WTC11 (cell line): Measurements from ENCODE around the gene TNS3. TPM values are rescaled to one million over a fixed set of nuclear protein-coding genes. Genes with fewer than 3 reads are reported as not detected.

Source experiments
- ATAC-seq: fragments of 200-7000 bp; cut with Tn5 transposase; 2 replicates; pipeline ENCODE4 v1.10.0; 2021; ENCODE audit warnings: mild to moderate bottlenecking, moderate library complexity
- CTCF ChIA-PET: fragments of 300-600 bp; sonication (Branson Sonifier 250); formaldehyde crosslinking; loops from one replicate; lab custom pipeline; 2021; ENCODE audit warnings: antibody characterized with exemption; lab: Charles Lee
- POLR2A ChIA-PET: fragments of 350-600 bp; sonication (Branson Sonifier 250); formaldehyde crosslinking; loops from one replicate; lab custom pipeline; 2021; ENCODE audit warnings: antibody characterized with exemption; lab: Charles Lee
- DNase-seq: peaks from one replicate; pipeline ENCODE4 v3.0.0; 2021; ENCODE audit warnings: low spot score
- H3K27ac Mint-ChIP-seq: 2 replicates; pipeline ENCODE4 v1.8.0; 2021; ENCODE audit warnings: mixed read lengths
- H3K27me3 Mint-ChIP-seq: 2 replicates; pipeline ENCODE4 v1.8.0; 2021; ENCODE audit warnings: low read depth, mild to moderate bottlenecking, moderate library complexity, mixed read lengths
- H3K36me3 Mint-ChIP-seq: 2 replicates; pipeline ENCODE4 v1.8.0; 2021; ENCODE audit warnings: mixed read lengths
- H3K4me1 Mint-ChIP-seq: 2 replicates; pipeline ENCODE4 v1.8.0; 2022; ENCODE audit warnings: mixed read lengths
- H3K4me3 Mint-ChIP-seq: 2 replicates; pipeline ENCODE4 v1.8.0; 2021; ENCODE audit warnings: mild to moderate bottlenecking, moderate library complexity, mixed read lengths
- H3K9me3 Mint-ChIP-seq: 2 replicates; pipeline ENCODE4 v1.8.0; 2021; ENCODE audit warnings: mixed read lengths
- ATF2 ChIP-seq: sonication (generic); formaldehyde crosslinking; IDR thresholded peaks from 2 replicates; pipeline ENCODE4 v1.8.1; 2022; ENCODE audit warnings: low read depth, missing genetic modification reagents, borderline replicate concordance
- CBFB ChIP-seq: sonication (generic); formaldehyde crosslinking; IDR thresholded peaks from 2 replicates; pipeline ENCODE4 v1.8.1; 2022; ENCODE audit warnings: mild to moderate bottlenecking, low read depth, missing genetic modification reagents
- CTCF ChIP-seq: fragments of 200-600 bp; IDR thresholded peaks from 2 replicates; pipeline ENCODE4 v1.8.0; 2022; ENCODE audit warnings: antibody characterized with exemption
- E2F1 ChIP-seq: sonication (generic); formaldehyde crosslinking; IDR thresholded peaks from 2 replicates; pipeline ENCODE4 v1.8.0; 2022; ENCODE audit warnings: mild to moderate bottlenecking, missing genetic modification reagents
- E2F4 ChIP-seq: sonication (generic); formaldehyde crosslinking; IDR thresholded peaks from 2 replicates; pipeline ENCODE4 v1.8.1; 2022; ENCODE audit warnings: low read depth, mild to moderate bottlenecking, moderate library complexity, missing genetic modification reagents, borderline replicate concordance
- EMX1 ChIP-seq: fragments of 250-450 bp; sonication (Bioruptor Pico); IDR thresholded peaks from 2 replicates; pipeline ENCODE4 v1.8.0; 2021; ENCODE audit warnings: mild to moderate bottlenecking
- FOXP1 ChIP-seq: sonication (generic); formaldehyde crosslinking; IDR thresholded peaks from 2 replicates; pipeline ENCODE4 v1.8.0; 2022; ENCODE audit warnings: missing genetic modification reagents, mild to moderate bottlenecking, moderate library complexity, borderline replicate concordance
- NFYB ChIP-seq: sonication (generic); formaldehyde crosslinking; conservative IDR thresholded peaks from 2 replicates; pipeline ENCODE4 v1.8.0; 2022; ENCODE audit warnings: low read depth, missing genetic modification reagents
- NR1H2 ChIP-seq: sonication (generic); formaldehyde crosslinking; IDR thresholded peaks from 2 replicates; pipeline ENCODE4 v1.9.0; 2021; ENCODE audit warnings: mild to moderate bottlenecking, moderate library complexity, missing genetic modification reagents
- PRDM15 ChIP-seq: sonication (generic); formaldehyde crosslinking; IDR thresholded peaks from 2 replicates; pipeline ENCODE4 v1.8.0; 2022; ENCODE audit warnings: missing genetic modification reagents
- RORB ChIP-seq: fragments of 250-450 bp; sonication (Bioruptor Pico); IDR thresholded peaks from 2 replicates; pipeline ENCODE4 v1.9.0; 2021; ENCODE audit warnings: mild to moderate bottlenecking
- SMAD3 ChIP-seq: sonication (generic); formaldehyde crosslinking; IDR thresholded peaks from 2 replicates; pipeline ENCODE4 v1.8.0; 2022; ENCODE audit warnings: missing genetic modification reagents, mild to moderate bottlenecking, borderline replicate concordance
- STAT6 ChIP-seq: sonication (generic); formaldehyde crosslinking; conservative IDR thresholded peaks from 2 replicates; pipeline ENCODE4 v1.8.1; 2023; ENCODE audit warnings: mild to moderate bottlenecking, low read depth, missing genetic modification reagents, moderate library complexity
- TP53 ChIP-seq: sonication (generic); formaldehyde crosslinking; IDR thresholded peaks from 2 replicates; pipeline ENCODE4 v1.8.1; 2023; ENCODE audit warnings: mild to moderate bottlenecking, missing genetic modification reagents
- USF2 ChIP-seq: sonication (generic); formaldehyde crosslinking; IDR thresholded peaks from 2 replicates; pipeline ENCODE4 v1.8.1; 2023; ENCODE audit warnings: mild to moderate bottlenecking, missing genetic modification reagents, moderate library complexity
- ZNF138 ChIP-seq: sonication (generic); formaldehyde crosslinking; conservative IDR thresholded peaks from 2 replicates; pipeline ENCODE4 v1.8.1; 2022; ENCODE audit warnings: mild to moderate bottlenecking, moderate library complexity, missing genetic modification reagents
- ZNF396 ChIP-seq: fragments of 250-450 bp; sonication (Bioruptor Pico); IDR thresholded peaks from 2 replicates; pipeline ENCODE4 v1.8.0; 2021; ENCODE audit warnings: mild to moderate bottlenecking, moderate library complexity, borderline replicate concordance
- total RNA-seq: library from RNA; stranded (reverse); gene quantifications from 3 replicates; pipeline ENCODE4 v1.2.3, GENCODE V29; 2021

The TNS3 gene
- total RNA-seq, 1 experiment from 2014 or later, result 37.7 TPM

GRCh38 chr7:47587976-47588375 is 6.1 kb upstream of the TNS3 start:
- TF ChIP-seq CTCF (no peak), CBFB (CRISPR knock-in tag) (no peak), EMX1 (CRISPR knock-in tag) (no peak), USF2 (CRISPR knock-in tag) (no peak), ZNF138 (CRISPR knock-in tag) (no peak), NFYB (no peak), STAT6 (no peak), E2F4 (CRISPR knock-in tag) (no peak), ATF2 (CRISPR knock-in tag) (no peak), TP53 (CRISPR knock-in tag) (no peak), FOXP1 (no peak), NR1H2 (CRISPR knock-in tag) (no peak), E2F1 (CRISPR knock-in tag) (no peak), RORB (no peak), SMAD3 (CRISPR knock-in tag) (no peak), ZNF396 (CRISPR knock-in tag) (no peak), PRDM15 (CRISPR knock-in tag) (no peak)
- no peak overlapping the region for H3K27ac Mint-ChIP-seq
- DNase-seq (no peak), ATAC-seq (no peak)
- H3K36me3 Mint-ChIP-seq, result peaks cover 3% of the 10 kb centered on the region
- peaks cover 7% of the 10 kb centered on the region for H3K9me3 Mint-ChIP-seq
- CTCF ChIA-PET, result interaction anchor here (1.3 kb wide), 1 partner anchor 220 kb away, joined by 3 read pairs; no protein-coding TSS in a partner anchor
- H3K27me3 Mint-ChIP-seq, result peaks cover 24% of the 10 kb centered on the region
- H3K4me3 Mint-ChIP-seq, result no peak overlapping the region
- H3K4me1 Mint-ChIP-seq, result peaks cover 44% of the 10 kb centered on the region
- POLR2A ChIA-PET, result no interaction called here
